Measurements from ENCODE around the gene MSMO1.
A peak's percentile ranks its signal among the peaks of the same experiment; 100 is the strongest.
"Not testable (repeated sequence)": the region's sequence is repeated elsewhere in the genome, so short reads cannot be mapped to it uniquely, and the experiment has no call there.

The MSMO1 gene

DNA sequence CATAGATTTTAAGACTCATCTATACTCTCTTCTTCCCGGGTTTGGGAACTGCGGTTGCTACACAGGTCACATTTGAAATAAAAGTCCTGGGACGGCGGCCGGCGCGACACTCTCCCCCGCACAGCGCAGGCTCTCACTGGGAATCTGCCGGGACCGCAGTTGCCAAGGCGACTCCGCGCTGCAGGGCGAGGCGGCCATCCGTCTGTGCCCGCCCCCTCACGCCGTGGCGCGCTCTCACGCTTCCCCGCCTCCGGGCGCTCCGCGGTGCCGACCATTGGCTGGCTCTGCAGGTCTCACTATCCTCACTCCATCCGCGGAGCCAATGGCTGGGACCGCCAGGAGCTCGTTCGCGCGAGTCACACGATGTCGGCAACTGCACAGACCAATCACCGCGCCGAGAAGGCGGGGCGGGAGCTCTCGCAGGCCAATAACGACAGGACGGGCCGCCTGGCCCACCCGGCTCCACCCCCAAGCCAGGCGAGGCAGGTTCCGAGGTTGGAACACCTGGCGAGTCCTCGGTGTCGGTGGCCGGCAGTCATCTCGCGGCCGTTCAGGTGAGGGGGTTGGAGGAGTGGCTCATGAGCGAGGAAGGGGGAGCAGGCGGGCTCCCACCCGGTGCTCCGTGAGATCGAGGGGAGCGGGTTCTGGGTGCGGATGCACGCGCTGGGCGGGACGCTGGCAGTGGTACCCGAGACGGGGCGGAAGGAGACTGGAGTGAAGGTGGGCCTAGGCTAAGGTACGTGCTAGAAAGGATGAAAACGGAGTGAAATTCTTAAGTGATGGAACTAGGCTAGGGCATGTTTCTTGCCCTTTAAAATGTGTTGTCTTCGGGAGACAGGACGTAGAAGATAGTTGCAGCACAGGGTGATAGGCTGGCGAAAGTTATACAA is at the start of gene MSMO1:
Gene MSMO1 (plus strand): TSS at position 459 of the 890 bp plus-strand sequence. CDS start 5,702 bp downstream, outside the sequence.
- peak; percentile 91 for DNase-seq

GRCh38 chr4:165279531-165279930 is 47.9 kb upstream of the MSMO1 start:
- not testable (repeated sequence) for DNase-seq

- not testable (repeated sequence) for DNase-seq
Measured at GRCh38 chr4:165284697-165285096, 42.8 kb upstream of the MSMO1 start.

- DNase-seq: not testable (repeated sequence)
Measured at GRCh38 chr4:165286619-165287340, 40.7 kb upstream of the MSMO1 start.

DNA sequence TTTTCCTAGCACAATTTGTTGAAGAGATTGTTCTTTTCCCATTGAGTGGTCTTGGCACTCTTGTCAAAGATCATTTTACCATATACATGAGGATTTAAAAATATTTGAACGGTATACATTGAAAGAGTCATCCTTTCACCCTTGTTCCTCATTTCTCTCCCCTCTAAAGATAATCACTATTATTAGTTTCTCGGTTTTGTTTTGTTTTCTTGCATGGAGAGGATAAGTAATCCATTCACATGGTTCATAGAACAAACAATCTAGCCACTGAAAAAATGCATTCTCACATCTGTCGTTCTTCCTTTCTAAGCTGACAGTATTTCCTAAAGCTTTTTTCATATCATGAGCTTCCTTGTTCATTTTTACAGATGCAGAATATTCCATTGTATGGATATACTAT is 39.2 kb upstream of the MSMO1 start:
- no peak for DNase-seq

GRCh38 chr4:165288639-165289422 is 38.6 kb upstream of the MSMO1 start:
- DNase-seq: no peak

DNA sequence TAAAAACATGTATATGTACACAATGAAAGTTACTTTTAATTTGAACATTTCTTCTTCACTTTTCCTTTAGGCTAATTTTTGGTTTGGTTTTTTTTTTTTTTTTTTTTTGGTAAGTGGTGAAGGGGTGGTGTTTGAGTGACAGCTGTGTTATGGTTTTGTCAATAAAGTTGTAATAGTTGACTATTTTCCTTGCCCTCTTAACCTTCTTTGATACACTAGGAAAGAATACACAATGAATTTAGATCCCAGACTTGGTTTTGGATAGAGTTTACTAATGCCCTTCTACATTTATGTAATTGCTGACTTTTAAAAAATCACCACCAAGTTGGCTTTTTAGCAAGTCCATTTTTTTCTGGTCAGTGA is 38.1 kb upstream of the MSMO1 start:
- no peak for DNase-seq

DNA sequence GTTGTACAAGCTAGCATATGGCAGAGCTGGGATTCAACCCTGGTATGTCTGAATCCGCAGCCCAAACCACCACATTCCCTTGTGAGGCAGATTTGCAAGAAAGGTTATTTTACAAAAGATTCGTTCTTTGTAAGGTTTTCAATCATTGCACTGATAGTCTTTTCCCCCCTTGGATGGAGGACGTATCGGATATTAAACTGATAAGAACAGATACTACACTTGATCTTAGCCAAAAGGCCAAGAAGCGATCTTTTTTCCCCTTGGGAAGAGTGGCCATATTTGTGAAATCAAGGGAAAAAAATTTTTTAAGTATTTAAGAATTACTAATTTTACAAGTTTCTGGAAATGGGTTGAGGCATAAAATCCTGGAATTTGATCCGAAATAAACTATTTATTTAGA is 34.4 kb upstream of the MSMO1 start:
- no peak for DNase-seq

DNA sequence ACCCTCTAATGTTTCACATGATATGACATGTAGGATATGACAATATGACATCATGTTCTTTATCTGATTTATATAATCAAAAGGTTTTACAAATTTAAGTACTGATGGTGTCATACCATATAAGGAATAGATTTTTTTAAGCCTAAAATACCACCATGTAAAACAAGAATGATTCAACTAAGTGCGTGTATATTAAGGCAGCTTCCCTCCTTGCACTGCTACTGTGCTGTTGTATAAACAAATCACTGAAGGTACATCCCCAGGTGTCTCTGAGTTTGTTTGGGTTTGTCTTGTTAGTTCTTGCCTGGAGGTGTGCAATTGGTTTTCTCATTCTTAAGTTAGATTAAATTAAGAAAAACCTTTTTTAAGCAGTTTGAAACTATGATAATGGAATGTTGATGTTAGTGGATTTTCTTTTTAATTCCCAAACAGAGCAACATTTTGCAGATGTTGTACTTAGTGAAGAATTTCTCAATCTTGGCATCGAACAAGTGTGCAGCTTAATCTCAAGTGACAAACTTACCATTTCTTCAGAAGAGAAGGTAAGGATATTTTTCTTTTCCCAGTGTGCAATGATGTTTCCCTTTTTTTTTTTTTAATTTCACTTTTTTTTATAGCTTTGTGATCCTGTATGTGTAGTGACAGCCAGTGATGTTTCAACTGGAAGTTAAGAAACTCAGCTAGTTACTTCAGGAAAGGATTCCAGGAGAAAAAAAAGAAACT is 33.4 kb upstream of the MSMO1 start:
- DNase-seq: no peak

GRCh38 chr4:165294907-165295306 is 32.6 kb upstream of the MSMO1 start:
- DNase-seq: no peak

GRCh38 chr4:165297626-165298025 is 29.8 kb upstream of the MSMO1 start:
- no peak for DNase-seq

DNA sequence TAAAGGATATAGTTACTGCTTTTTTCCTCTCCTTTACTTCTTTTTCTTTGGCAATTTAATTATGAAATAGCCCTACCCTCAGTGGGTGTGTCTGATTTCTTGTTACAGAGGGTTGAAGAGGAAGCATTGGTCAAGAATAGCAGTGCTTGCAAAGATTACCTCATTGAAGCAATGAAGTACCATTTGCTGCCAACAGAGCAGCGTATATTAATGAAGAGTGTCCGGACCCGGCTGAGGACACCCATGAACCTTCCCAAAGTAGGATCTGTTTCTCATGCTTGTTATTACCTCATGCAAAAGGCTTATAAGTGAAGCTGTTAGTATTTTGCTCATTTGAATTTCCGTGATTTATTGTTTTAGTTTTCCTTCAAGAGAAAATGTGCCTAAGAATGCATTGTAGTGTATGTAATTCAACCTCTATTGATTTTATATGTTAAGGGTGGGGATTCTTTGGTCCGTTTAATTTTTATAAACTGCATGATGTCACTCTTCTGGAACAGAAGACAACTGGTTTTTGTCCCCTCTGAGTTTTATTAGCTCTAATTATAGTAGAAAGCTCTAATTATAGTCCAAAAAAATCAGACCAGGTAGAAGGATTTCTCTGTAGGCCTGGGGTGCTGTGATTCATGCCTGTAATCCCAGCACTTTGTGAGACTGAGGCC is 27.9 kb upstream of the MSMO1 start:
- DNase-seq: no peak

DNA sequence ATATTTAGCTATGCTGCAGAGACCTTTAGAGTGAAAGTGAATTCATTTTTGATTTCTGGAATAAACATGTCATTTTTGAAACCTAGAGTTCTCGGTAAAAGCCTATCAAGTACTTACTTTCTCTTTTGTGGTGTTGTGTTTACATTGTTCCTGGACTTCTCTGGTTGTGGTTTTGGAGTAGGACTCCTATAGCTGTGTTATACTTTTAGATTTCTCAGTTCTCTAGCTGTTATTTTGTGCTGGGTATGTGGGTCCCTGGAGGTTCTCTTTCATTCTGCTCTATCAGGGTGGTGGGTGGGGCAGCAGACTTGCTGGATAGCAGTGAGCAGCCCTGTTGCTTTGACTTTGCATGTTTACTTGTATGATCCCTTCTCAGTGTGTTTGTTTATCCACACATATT is 25.6 kb upstream of the MSMO1 start:
- DNase-seq: no peak

- no peak for DNase-seq
Measured at GRCh38 chr4:165302658-165303057, 24.8 kb upstream of the MSMO1 start.

- no peak for DNase-seq
Measured at GRCh38 chr4:165308166-165308565, 19.3 kb upstream of the MSMO1 start.

DNA sequence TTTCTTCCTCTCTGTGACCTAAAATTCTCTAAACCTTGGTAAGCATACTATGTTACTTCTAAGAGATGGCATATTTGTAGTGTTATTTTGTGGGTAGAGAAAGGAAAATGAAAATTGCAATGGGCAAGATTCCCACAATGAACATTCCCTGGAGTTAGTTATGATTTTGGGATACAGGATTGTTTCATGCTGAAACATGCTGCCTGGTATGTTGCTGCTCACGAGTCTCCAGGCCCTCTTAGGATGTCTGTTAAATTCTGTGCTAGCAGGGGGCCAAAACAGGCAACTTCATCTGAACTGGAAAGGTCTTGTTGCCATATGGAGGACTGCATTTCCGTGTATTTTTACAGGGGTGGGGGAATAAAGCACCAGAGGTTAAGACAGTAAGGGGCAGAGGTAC is 18.9 kb upstream of the MSMO1 start:
- DNase-seq: no peak

DNA sequence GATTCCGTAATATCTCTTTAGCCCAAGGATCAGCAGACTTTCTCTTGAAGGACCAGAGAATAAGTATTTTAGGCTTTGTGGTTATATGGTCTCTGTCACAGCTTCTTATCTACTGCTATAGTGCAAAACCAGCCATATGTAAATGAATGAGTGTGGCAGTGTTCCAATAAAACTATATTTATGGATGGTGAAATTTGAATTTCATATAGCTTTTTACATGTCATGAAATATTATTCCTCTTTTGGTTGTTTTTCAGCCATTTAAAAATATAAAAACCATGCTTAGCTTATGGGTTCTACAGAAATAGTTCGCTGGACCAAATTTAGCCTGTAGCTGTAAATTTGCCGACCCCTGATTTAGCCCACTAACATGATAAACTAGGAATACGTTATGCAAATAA is 18.0 kb upstream of the MSMO1 start:
- no peak for DNase-seq

DNA sequence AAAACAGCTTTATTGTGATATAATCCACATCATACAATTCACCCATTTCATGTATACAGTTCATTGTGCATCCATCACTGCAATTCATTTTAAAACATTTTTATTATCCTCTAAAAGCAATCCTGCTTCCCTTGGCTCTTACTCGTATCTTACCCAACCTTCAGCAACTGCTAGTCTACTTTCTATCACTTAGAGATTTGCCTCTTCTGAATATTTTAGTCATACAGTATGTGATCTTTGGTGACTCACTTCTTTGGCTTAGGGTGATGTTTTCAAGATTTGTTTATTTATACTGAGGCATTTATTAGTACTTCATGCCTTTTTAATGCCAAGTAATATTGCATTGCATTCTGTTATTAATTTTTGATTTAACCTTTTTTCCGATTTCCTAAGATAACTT is 15.0 kb upstream of the MSMO1 start:
- DNase-seq: no peak

GRCh38 chr4:165319030-165319429 is 8.4 kb upstream of the MSMO1 start:
- DNase-seq: no peak

GRCh38 chr4:165319509-165319908 is 8.0 kb upstream of the MSMO1 start:
- no peak for DNase-seq

DNA sequence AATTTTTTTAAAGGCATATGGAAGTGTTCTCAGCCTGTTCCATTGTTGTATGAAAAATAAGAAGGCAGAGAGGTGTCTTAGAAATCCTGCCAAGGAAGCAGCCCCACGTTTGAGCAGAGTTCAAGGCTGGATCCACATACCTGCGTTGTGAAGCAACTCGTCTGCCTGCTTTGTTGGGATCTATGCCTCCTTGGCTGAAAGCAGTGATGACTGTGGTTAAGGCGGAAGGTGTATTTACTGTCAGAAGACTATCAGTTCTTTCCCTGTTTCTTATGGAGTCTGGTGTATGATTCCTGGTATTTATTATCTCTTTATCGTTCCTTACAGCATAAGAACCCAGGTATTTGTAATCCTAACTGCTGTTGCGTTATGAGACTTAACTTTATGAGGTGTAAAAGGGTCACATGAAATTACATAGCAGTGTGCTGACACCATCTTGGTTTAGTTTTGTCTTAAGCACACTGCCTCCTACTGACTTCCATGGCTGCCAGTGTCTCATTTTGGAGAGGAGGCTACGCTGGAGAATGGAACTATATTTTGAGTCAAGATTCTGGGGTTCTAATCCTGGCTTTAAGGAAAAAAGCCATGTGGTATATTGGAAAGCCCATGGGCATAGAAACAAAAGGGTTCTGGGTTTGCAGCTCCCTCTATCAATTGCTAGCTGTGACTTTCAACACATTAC is 3.1 kb upstream of the MSMO1 start:
- DNase-seq: no peak

DNA sequence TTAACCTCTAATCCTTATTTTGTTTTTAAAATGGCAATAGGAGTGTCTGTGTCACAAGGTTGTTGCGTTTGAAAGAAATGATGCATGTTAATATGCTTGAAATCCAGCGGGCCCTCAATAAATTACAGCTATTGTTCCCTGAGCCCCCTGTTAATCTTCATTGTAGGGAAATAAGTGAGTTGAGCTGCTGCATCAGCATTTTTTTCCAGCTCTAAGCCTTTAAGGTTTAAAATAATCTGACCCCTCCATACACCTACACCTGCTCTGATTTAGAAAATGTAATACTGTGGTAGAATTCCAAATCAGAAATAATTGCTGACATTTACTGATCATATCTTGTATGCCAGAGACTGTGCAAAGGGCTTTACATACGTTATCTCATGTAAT is 2.6 kb upstream of the MSMO1 start:
- DNase-seq: no peak
